Lower leg skin (tissue), 4 donors: ENCODE data around the gene NKAIN1. TPM values are rescaled to one million over a fixed set of nuclear protein-coding genes. Genes with fewer than 3 reads are reported as not detected.

Source experiments
- DNase-seq, 2 donors: peaks; one replicate each; pipeline ENCODE4 v3.0.0-alpha.2; 2019; ENCODE audit warnings: low spot score in 2 of 2
- H3K4me3 ChIP-seq: fragments of 200-600 bp; sonication (generic); 2 replicates; pipeline ENCODE4 v1.5.1; 2017; ENCODE audit warnings: mild to moderate bottlenecking, low read depth; ENCODE audit not compliant: poor library complexity, severe bottlenecking
- POLR2A ChIP-seq, 2 donors: fragments of 450-650 bp; IDR thresholded peaks; one replicate each; pipeline ENCODE4 v1.6.1; 2016 to 2017; ENCODE audit warnings: antibody characterized with exemption in 2 of 2, mild to moderate bottlenecking in 1 of 2, moderate library complexity in 1 of 2
- WGBS, 2 donors: methylation state at CpG; one replicate each; pipeline ENCODE4 v1.1.5; 2018; 5-methylcytosine and 5-hydroxymethylcytosine counted together
- intact Hi-C: fragments of 100-400 bp; cut with DNase I; formaldehyde crosslinking; loops from one replicate; pipeline ENCODE4 v1.15.0; 2023; ENCODE audit warnings: low total_unique reads
- total RNA-seq, 4 donors: library from RNA; depleted of rRNA; stranded (reverse); fragments of >200 nt; gene quantifications; one replicate each; pipeline ENCODE4 v1.1.0, GENCODE V29; 2016
- TF ChIP-seq, protein P1 (sequence below), 3 donors: fragments of 450-650 bp; IDR thresholded peaks; one replicate each; pipeline ENCODE4 v1.5.1; 2016; ENCODE audit warnings: antibody characterized with exemption in 3 of 3, mild to moderate bottlenecking in 3 of 3, moderate library complexity in 2 of 3

The NKAIN1 gene
- total RNA-seq, 4 donors from 2014 or later: 0.46 to 1.4 (median 0.91) TPM

- DNase-seq: peak; percentile 73 to 94
- peak overlapping the region; percentile 39 for H3K4me3 ChIP-seq
- no peak for TF ChIP-seq POLR2A (IDR thresholded peaks at IDR 0.05)
- TF ChIP-seq, protein P1, sequence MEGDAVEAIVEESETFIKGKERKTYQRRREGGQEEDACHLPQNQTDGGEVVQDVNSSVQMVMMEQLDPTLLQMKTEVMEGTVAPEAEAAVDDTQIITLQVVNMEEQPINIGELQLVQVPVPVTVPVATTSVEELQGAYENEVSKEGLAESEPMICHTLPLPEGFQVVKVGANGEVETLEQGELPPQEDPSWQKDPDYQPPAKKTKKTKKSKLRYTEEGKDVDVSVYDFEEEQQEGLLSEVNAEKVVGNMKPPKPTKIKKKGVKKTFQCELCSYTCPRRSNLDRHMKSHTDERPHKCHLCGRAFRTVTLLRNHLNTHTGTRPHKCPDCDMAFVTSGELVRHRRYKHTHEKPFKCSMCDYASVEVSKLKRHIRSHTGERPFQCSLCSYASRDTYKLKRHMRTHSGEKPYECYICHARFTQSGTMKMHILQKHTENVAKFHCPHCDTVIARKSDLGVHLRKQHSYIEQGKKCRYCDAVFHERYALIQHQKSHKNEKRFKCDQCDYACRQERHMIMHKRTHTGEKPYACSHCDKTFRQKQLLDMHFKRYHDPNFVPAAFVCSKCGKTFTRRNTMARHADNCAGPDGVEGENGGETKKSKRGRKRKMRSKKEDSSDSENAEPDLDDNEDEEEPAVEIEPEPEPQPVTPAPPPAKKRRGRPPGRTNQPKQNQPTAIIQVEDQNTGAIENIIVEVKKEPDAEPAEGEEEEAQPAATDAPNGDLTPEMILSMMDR (IDR thresholded peaks at IDR 0.05): no peak
- WGBS, 2 donors: 8 to 14% methylated on average over 13 to 29 of the region's 51 CpGs
- intact Hi-C loops: no loop called here
Observed at GRCh38 chr1:31154632-31155215, 85.0 kb downstream of the NKAIN1 start.

GRCh38 chr1:31154000-31154631 lies 85.6 kb downstream of the NKAIN1 start:
- peak in 1 of 2 donors; percentile 34 for DNase-seq
- H3K4me3 ChIP-seq: no peak overlapping the region
- no peak for TF ChIP-seq POLR2A (IDR thresholded peaks at IDR 0.05)
- TF ChIP-seq, protein P1 (IDR thresholded peaks at IDR 0.05): no peak
- 65 to 68% methylated on average over 19 of the region's 19 CpGs for WGBS, 2 donors
- intact Hi-C loops: no loop called here

DNA sequence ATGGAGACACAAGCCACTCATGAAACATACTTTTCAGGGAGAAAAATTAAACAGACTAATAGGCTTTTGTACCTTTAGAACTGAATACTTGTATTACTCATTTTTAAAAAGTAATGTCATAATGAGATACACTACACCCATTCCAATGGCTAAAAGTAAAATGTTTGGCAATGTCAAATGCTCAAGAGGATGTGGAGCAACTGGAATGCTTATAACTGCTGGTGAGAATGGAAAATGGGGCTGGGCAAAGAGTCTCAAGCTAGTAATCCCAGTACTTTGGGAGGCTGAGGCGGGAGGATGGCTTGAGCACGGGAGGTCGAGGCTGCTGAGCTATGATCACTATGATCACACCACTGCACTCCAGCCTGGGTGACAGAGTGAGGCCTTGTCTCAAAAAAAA lies 86.3 kb downstream of the NKAIN1 start:
- WGBS, 2 donors: 54 to 96% methylated on average over 3 of the region's 3 CpGs
- no peak overlapping the region for H3K4me3 ChIP-seq
- no peak for DNase-seq
- TF ChIP-seq, protein P1 (IDR thresholded peaks at IDR 0.05): no peak
- no peak for TF ChIP-seq POLR2A (IDR thresholded peaks at IDR 0.05)
- intact Hi-C loops: no loop called here

DNA sequence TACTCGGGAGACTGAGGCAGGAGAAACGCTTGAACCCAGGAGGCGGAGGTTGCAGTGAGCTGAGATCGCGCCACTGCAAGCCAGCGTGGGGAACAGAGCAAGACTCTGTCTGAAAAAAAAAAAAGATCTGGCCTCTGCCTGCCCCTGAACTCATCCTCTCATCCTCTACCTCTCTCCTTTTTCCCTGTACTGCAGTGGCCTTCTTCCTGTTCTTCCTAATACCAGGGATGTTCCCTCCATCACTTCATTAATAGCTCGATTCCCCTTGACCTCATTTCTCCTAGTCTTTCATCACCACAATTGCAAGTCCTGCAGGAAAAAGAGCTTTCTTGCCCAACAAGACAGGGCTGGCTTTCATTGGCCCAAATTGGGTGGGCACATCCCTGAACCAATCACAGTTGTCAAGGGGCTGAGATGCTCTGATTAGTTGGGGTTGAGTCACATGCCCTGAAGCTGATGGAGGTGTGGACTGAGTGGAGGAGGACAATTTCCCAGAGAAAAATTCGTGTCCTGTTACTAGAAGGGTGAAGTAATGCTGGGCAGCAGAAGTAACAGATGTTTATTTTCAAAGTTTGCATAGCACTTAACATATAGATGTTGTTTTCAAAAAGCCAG lies 87.4 kb downstream of the NKAIN1 start:
- intact Hi-C loops: no loop called here
- WGBS, 2 donors: 69 to 70% methylated on average over 8 of the region's 8 CpGs
- DNase-seq: no peak
- no peak overlapping the region for H3K4me3 ChIP-seq
- TF ChIP-seq POLR2A (IDR thresholded peaks at IDR 0.05): no peak
- TF ChIP-seq, protein P1 (IDR thresholded peaks at IDR 0.05): no peak

- no peak for TF ChIP-seq POLR2A (IDR thresholded peaks at IDR 0.05)
- TF ChIP-seq, protein P1 (IDR thresholded peaks at IDR 0.05): no peak
- no peak for DNase-seq
- 85 to 88% methylated on average over 3 of the region's 3 CpGs for WGBS, 2 donors
- intact Hi-C loops: no loop called here
- H3K4me3 ChIP-seq: no peak overlapping the region
Observed at GRCh38 chr1:31151402-31151801, 88.3 kb downstream of the NKAIN1 start.
